H9 (cell line): Measurements from ENCODE around the gene CDCA3. TPM values are rescaled to one million over a fixed set of nuclear protein-coding genes. Genes with fewer than 3 reads are reported as not detected.

Source experiments
- DNase-seq: peaks from one replicate; pipeline ENCODE4 v3.0.0-alpha.2; 2017
- H2AFZ ChIP-seq: one replicate; pipeline ENCODE4 v1.6.1; 2013; ENCODE audit warnings: mild to moderate bottlenecking, low read length, control low read depth, moderate library complexity
- H2AK5ac ChIP-seq: 2 replicates; pipeline ENCODE4 v1.6.1; 2013; ENCODE audit warnings: low read length, control low read depth, mixed read lengths; ENCODE audit not compliant: insufficient read length
- H2BK120ac ChIP-seq: one replicate; pipeline ENCODE4 v1.6.1; 2013; ENCODE audit warnings: low read depth, mild to moderate bottlenecking, low read length, control low read depth, inconsistent platforms; ENCODE audit not compliant: poor library complexity, severe bottlenecking
- H2BK12ac ChIP-seq: 2 replicates; pipeline ENCODE4 v1.6.1; 2013; ENCODE audit warnings: low read length, control low read depth, mixed read lengths, low read depth; ENCODE audit not compliant: insufficient read length
- H2BK15ac ChIP-seq: 2 replicates; pipeline ENCODE4 v1.6.1; 2013; ENCODE audit warnings: low read depth, low read length, control low read depth
- H2BK20ac ChIP-seq: one replicate; pipeline ENCODE4 v1.6.1; 2013; ENCODE audit warnings: low read depth, mild to moderate bottlenecking, low read length, control low read depth, inconsistent platforms; ENCODE audit not compliant: poor library complexity, severe bottlenecking
- H2BK5ac ChIP-seq: 2 replicates; pipeline ENCODE4 v1.6.1; 2013; ENCODE audit warnings: low read length, control low read depth, mixed read lengths; ENCODE audit not compliant: insufficient read length
- H3K14ac ChIP-seq: 2 replicates; pipeline ENCODE4 v1.6.1; 2013; ENCODE audit warnings: low read length, control low read depth; ENCODE audit not compliant: insufficient read depth
- H3K18ac ChIP-seq: 2 replicates; pipeline ENCODE4 v1.6.1; 2013; ENCODE audit warnings: low read depth, mild to moderate bottlenecking, mixed read lengths, low read length, control low read depth; ENCODE audit not compliant: insufficient read length
- H3K23ac ChIP-seq: 2 replicates; pipeline ENCODE4 v1.6.1; 2013; ENCODE audit warnings: low read length, control low read depth, mixed read lengths, low read depth; ENCODE audit not compliant: insufficient read length
- H3K23me2 ChIP-seq: 2 replicates; pipeline ENCODE4 v1.6.1; 2013; ENCODE audit warnings: low read depth, mild to moderate bottlenecking, mixed read lengths, low read length, control low read depth; ENCODE audit not compliant: insufficient read length, poor library complexity, severe bottlenecking
- H3K27ac ChIP-seq: 2 replicates; pipeline ENCODE4 v1.5.1; 2013; ENCODE audit warnings: low read length, control low read depth, mixed read lengths, low read depth; ENCODE audit not compliant: insufficient read length
- H3K27me3 ChIP-seq: 2 replicates; pipeline ENCODE4 v1.6.1; 2013; ENCODE audit warnings: low read length, control low read depth, inconsistent platforms; ENCODE audit not compliant: insufficient read depth
- H3K4ac ChIP-seq: 2 replicates; pipeline ENCODE4 v1.6.1; 2013; ENCODE audit warnings: low read depth, mild to moderate bottlenecking, control low read depth, inconsistent platforms, low read length, moderate library complexity
- H3K4me1 ChIP-seq: 2 replicates; pipeline ENCODE4 v1.6.1; 2013; ENCODE audit warnings: low read length, control low read depth, inconsistent platforms; ENCODE audit not compliant: insufficient read depth
- H3K4me2 ChIP-seq: 2 replicates; pipeline ENCODE4 v1.6.1; 2013; ENCODE audit warnings: low read length, control low read depth, mixed read lengths; ENCODE audit not compliant: insufficient read length, insufficient read depth
- H3K56ac ChIP-seq: 2 replicates; pipeline ENCODE4 v1.6.1; 2013; ENCODE audit warnings: low read depth, mild to moderate bottlenecking, mixed read lengths, low read length, control low read depth; ENCODE audit not compliant: insufficient read length
- H3K79me1 ChIP-seq: 2 replicates; pipeline ENCODE4 v1.6.1; 2013; ENCODE audit warnings: low read depth, mild to moderate bottlenecking, moderate library complexity, low read length, control low read depth, inconsistent platforms; ENCODE audit not compliant: insufficient read depth, poor library complexity, severe bottlenecking
- H3K79me2 ChIP-seq: 2 replicates; pipeline ENCODE4 v1.6.1; 2013; ENCODE audit warnings: low read length, control low read depth, inconsistent platforms; ENCODE audit not compliant: insufficient read depth
- H3K9ac ChIP-seq: 2 replicates; pipeline ENCODE4 v1.6.1; 2013; ENCODE audit warnings: low read length, control low read depth, mixed read lengths; ENCODE audit not compliant: insufficient read length; ENCODE audit errors: extremely low read depth
- H3K9me3 ChIP-seq: one replicate; pipeline ENCODE4 v1.6.1; 2013; ENCODE audit warnings: low read depth, low read length, inconsistent platforms; ENCODE audit not compliant: control insufficient read depth
- H3T11ph ChIP-seq: one replicate; pipeline ENCODE4 v1.6.1; 2013; ENCODE audit warnings: mild to moderate bottlenecking, low read length, control low read depth, inconsistent platforms
- H4K20me1 ChIP-seq: one replicate; pipeline ENCODE4 v1.6.1; 2013; ENCODE audit not compliant: control insufficient read depth, insufficient read length, insufficient read depth
- H4K5ac ChIP-seq: 2 replicates; pipeline ENCODE4 v1.6.1; 2013; ENCODE audit warnings: low read depth, mild to moderate bottlenecking, mixed read lengths, low read length, control low read depth; ENCODE audit not compliant: insufficient read length
- H4K8ac ChIP-seq: replicated peaks from 2 replicates; pipeline ENCODE4 v1.6.1; 2013; ENCODE audit warnings: low read length, control low read depth, mixed read lengths, low read depth; ENCODE audit not compliant: insufficient read length
- H4K91ac ChIP-seq: 2 replicates; pipeline ENCODE4 v1.6.1; 2013; ENCODE audit warnings: low read depth, mild to moderate bottlenecking, moderate library complexity, mixed read lengths, low read length, control low read depth; ENCODE audit not compliant: insufficient read length
- H3K27ac Mint-ChIP-seq, 3 experiments: 2 replicates in 2 of 3; 3 replicates in 1 of 3; pipeline ENCODE4 v1.8.0; 2020 to 2021; ENCODE audit warnings: mixed read lengths in 3 of 3, mild to moderate bottlenecking in 1 of 3, moderate library complexity in 1 of 3
- H3K27me3 Mint-ChIP-seq: 2 replicates; pipeline ENCODE4 v1.8.0; 2021; ENCODE audit warnings: low read depth, mild to moderate bottlenecking, moderate library complexity, mixed read lengths
- H3K36me3 Mint-ChIP-seq, 3 experiments: 2 replicates in 2 of 3; 3 replicates in 1 of 3; pipeline ENCODE4 v1.8.0; 2020 to 2021; ENCODE audit warnings: low read depth in 3 of 3, mixed read lengths in 3 of 3; ENCODE audit not compliant: insufficient read depth in 1 of 3
- H3K4me1 Mint-ChIP-seq, 2 experiments: 2 replicates each; pipeline ENCODE4 v1.8.0; 2020; ENCODE audit warnings: mixed read lengths in 2 of 2
- H3K4me3 Mint-ChIP-seq, 2 experiments: 2 replicates in 1 of 2; 3 replicates in 1 of 2; pipeline ENCODE4 v1.8.0; 2020 to 2021; ENCODE audit warnings: mild to moderate bottlenecking in 2 of 2, mixed read lengths in 2 of 2, moderate library complexity in 1 of 2
- H3K9me3 Mint-ChIP-seq, 2 experiments: 2 replicates in 1 of 2; 3 replicates in 1 of 2; pipeline ENCODE4 v1.8.0; 2020; ENCODE audit warnings: mild to moderate bottlenecking in 2 of 2, mixed read lengths in 2 of 2, moderate library complexity in 1 of 2
- WGBS: extraction: QIAGEN DNeasy Blood & Tissue Kit; methylation state at CpG from one replicate; pipeline ENCODE4 v1.1.7; 2013; ENCODE audit warnings: missing lambda C conversion rate, low lambda C conversion rate, mixed read lengths; ENCODE audit not compliant: insufficient read length; ENCODE audit errors: extremely low coverage; 5-methylcytosine and 5-hydroxymethylcytosine counted together
- total RNA-seq: library from RNA; stranded (reverse); gene quantifications from 2 replicates; pipeline ENCODE4 v1.2.1, GENCODE V29; 2021
- TF ChIP-seq, protein P1 (sequence below): fragments of 200-600 bp; sonication (generic); conservative IDR thresholded peaks from 3 replicates; pipeline ENCODE4 v1.8.0; 2021; ENCODE audit warnings: antibody characterized with exemption, mild to moderate bottlenecking

Gene CDCA3
- total RNA-seq, 1 experiment from 2014 or later = 45.1 TPM

DNA sequence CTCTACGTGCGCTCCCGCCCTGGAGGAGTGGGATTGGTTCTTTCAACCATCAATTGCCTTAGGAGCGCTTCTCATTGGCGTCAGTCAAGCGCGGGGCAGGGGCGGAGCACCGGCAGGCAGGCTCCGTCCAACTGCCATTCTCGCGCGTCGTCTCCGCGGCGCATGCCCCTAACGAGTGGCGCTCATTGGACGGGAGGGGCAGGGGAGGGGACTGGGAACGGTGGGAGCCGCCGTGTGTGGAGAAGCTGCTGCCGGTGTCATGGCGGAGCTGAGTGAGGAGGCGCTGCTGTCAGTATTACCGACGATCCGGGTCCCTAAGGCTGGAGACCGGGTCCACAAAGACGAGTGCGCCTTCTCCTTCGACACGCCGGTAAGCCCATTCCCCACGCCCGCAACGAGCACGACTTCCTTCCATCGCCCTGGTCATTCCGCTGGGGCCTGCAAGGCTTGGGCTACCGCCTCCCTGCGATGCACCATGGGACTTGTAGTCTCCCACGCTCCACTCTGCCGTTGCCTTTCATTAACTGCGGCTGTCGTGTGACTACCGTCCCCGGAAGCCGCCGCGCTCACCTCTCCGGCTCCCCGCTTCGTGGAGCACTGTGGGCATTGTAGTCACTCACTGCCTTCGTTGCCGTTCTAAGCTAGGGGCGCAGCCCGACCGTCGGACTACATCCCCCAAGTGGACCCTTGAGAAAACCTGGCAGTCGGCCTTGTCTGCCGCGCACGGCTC, 1.0 kb upstream of the CDCA3 start, which contains the start of gene USP5:
USP5 (plus strand) TSS at position 230 of the 730 bp plus-strand sequence; CDS start at position 260, 30 bp downstream.
- H3K4me3 Mint-ChIP-seq = peak within 1 kb of the TSS; percentile 94 to 98
- H3K4me1 Mint-ChIP-seq = peaks cover 24 to 26% of the 10 kb centered on the region in 2 experiments
- Histone ChIP-seq H4K5ac (no peak within 1 kb of the TSS), H2BK120ac (no peak within 1 kb of the TSS), H3K9ac (peak within 1 kb of the TSS; percentile 68), H4K8ac (no peak within 1 kb of the TSS), H2BK15ac (no peak within 1 kb of the TSS), H3T11ph (no peak within 1 kb of the TSS), H3K4me1 (no peaks in the 10 kb centered on the region; the same call in 1 of the 2 replicates), H4K20me1 (peaks cover 2% of the 10 kb centered on the region), H3K23me2 (peaks cover 16% of the 10 kb centered on the region), H3K9me3 (no peaks in the 10 kb centered on the region), H3K79me2 (peaks cover 5% of the 10 kb centered on the region; the same call in 1 of the 2 replicates), H4K91ac (no peak within 1 kb of the TSS), H3K18ac (peak within 1 kb of the TSS; percentile 80), H3K27ac (no peak within 1 kb of the TSS), H2BK12ac (no peak within 1 kb of the TSS), H2BK5ac (no peak within 1 kb of the TSS), H3K14ac (peak within 1 kb of the TSS; percentile 28; the same call in 1 of the 2 replicates), H2AFZ (no peak within 1 kb of the TSS), H2BK20ac (no peak within 1 kb of the TSS), H3K23ac (no peak within 1 kb of the TSS), H3K4me2 (peak within 1 kb of the TSS; percentile 78), H3K79me1 (no peaks in the 10 kb centered on the region), H3K27me3 (no peaks in the 10 kb centered on the region), H2AK5ac (no peak within 1 kb of the TSS), H3K56ac (no peak within 1 kb of the TSS), H3K4ac (no peak within 1 kb of the TSS)
- H3K9me3 Mint-ChIP-seq = no peaks in the 10 kb centered on the region; a peak in 1 of 5 replicates
- peak; percentile 100 for DNase-seq
- H3K27me3 Mint-ChIP-seq = no peaks in the 10 kb centered on the region
- peaks cover 28 to 61% (median 57%) of the 10 kb centered on the region in 3 experiments; a peak in 6 of 7 replicates for H3K36me3 Mint-ChIP-seq
- TF ChIP-seq, protein P1, sequence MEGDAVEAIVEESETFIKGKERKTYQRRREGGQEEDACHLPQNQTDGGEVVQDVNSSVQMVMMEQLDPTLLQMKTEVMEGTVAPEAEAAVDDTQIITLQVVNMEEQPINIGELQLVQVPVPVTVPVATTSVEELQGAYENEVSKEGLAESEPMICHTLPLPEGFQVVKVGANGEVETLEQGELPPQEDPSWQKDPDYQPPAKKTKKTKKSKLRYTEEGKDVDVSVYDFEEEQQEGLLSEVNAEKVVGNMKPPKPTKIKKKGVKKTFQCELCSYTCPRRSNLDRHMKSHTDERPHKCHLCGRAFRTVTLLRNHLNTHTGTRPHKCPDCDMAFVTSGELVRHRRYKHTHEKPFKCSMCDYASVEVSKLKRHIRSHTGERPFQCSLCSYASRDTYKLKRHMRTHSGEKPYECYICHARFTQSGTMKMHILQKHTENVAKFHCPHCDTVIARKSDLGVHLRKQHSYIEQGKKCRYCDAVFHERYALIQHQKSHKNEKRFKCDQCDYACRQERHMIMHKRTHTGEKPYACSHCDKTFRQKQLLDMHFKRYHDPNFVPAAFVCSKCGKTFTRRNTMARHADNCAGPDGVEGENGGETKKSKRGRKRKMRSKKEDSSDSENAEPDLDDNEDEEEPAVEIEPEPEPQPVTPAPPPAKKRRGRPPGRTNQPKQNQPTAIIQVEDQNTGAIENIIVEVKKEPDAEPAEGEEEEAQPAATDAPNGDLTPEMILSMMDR = no peak
- peak within 1 kb of the TSS; percentile 97 to 99 (median 98) for H3K27ac Mint-ChIP-seq
- WGBS = no CpG with 5 or more reads among the region's 65 CpGs
